Caco-2 (cell line): ENCODE results near the gene VMAC. TPM values are rescaled to one million over a fixed set of nuclear protein-coding genes. Genes with fewer than 3 reads are reported as not detected.

Experiments used
- BruUV-seq: library from RNA; stranded (reverse); fragments of 400-500 nt; replicated peaks from 2 replicates; lab custom pipeline; 2021; lab: Mats Ljungman, UMichigan
- CTCF ChIA-PET: fragments of 300-600 bp; sonication (Branson Sonifier 250); formaldehyde crosslinking; loops from one replicate; lab custom pipeline; 2022; ENCODE audit warnings: antibody characterized with exemption; lab: Charles Lee
- POLR2A ChIA-PET: fragments of 300-600 bp; sonication (Branson Sonifier 250); formaldehyde crosslinking; loops from one replicate; lab custom pipeline; 2022; ENCODE audit warnings: antibody characterized with exemption; lab: Charles Lee
- DNase-seq, 2 experiments: peaks; one replicate each; pipeline versions ENCODE4 v3.0.0 to v3.0.0-alpha.2; 2020 to 2022
- H3K27me3 ChIP-seq: replicated peaks from 2 replicates; pipeline ENCODE4 v1.6.0; 2011; ENCODE audit warnings: low read length; ENCODE audit not compliant: control insufficient read depth, insufficient read depth
- H3K36me3 ChIP-seq: 2 replicates; pipeline ENCODE4 v1.5.1; 2011; ENCODE audit warnings: low read length; ENCODE audit not compliant: control insufficient read depth, insufficient read depth
- H3K4me1 ChIP-seq: fragments of 250-450 bp; sonication (Bioruptor Pico); 2 replicates; pipeline ENCODE4 v1.5.1; 2020; ENCODE audit warnings: mild to moderate bottlenecking
- H3K4me3 ChIP-seq: 2 replicates; pipeline ENCODE4 v1.5.1; 2011; ENCODE audit warnings: low read depth, mild to moderate bottlenecking, control low read depth, low read length
- H3K9me3 ChIP-seq: fragments of 250-450 bp; sonication (Bioruptor Pico); 2 replicates; pipeline ENCODE4 v1.5.1; 2020; ENCODE audit warnings: mild to moderate bottlenecking, moderate library complexity
- H3K27ac Mint-ChIP-seq: one replicate; pipeline ENCODE4 v1.8.0; 2022; ENCODE audit warnings: mixed read lengths; ENCODE audit not compliant: unreplicated experiment
- H3K27me3 Mint-ChIP-seq: one replicate; pipeline ENCODE4 v1.8.0; 2022; ENCODE audit warnings: mixed read lengths; ENCODE audit not compliant: insufficient read depth, unreplicated experiment
- H3K36me3 Mint-ChIP-seq: one replicate; pipeline ENCODE4 v1.8.0; 2022; ENCODE audit warnings: mild to moderate bottlenecking, mixed read lengths; ENCODE audit not compliant: insufficient read depth, unreplicated experiment
- H3K4me1 Mint-ChIP-seq: one replicate; pipeline ENCODE4 v1.8.0; 2022; ENCODE audit warnings: low read depth, mixed read lengths; ENCODE audit not compliant: unreplicated experiment
- H3K4me3 Mint-ChIP-seq: one replicate; pipeline ENCODE4 v1.8.0; 2022; ENCODE audit warnings: mild to moderate bottlenecking, moderate library complexity, mixed read lengths; ENCODE audit not compliant: unreplicated experiment
- H3K9me3 Mint-ChIP-seq: one replicate; pipeline ENCODE4 v1.8.0; 2022; ENCODE audit warnings: mixed read lengths; ENCODE audit not compliant: unreplicated experiment
- CTCF ChIP-seq, 2 experiments: fragments of 200-600 bp in 1 of 2; IDR thresholded peaks; 1 replicate in 1 of 2; 2 replicates in 1 of 2; pipeline versions ENCODE4 v1.5.1 to v1.8.0; 2011 to 2022; ENCODE audit warnings: antibody characterized with exemption in 1 of 2, control low read depth in 1 of 2, inconsistent platforms in 1 of 2, low read depth in 1 of 2, low read length in 1 of 2, mild to moderate bottlenecking in 1 of 2, moderate library complexity in 1 of 2; ENCODE audit not compliant: insufficient read depth in 1 of 2, severe bottlenecking in 1 of 2, unreplicated experiment in 1 of 2
- intact Hi-C: fragments of 100-400 bp; cut with micrococcal nuclease; formaldehyde crosslinking; loops from one replicate; pipeline ENCODE4 v1.10.0; 2022; ENCODE audit not compliant: unreplicated experiment
- total RNA-seq: library from RNA; stranded (reverse); gene quantifications from 2 replicates; pipeline ENCODE4 v1.2.3, GENCODE V29; 2022

VMAC gene
- total RNA-seq, 1 experiment from 2014 or later = 4.8 TPM

- Histone ChIP-seq H3K9me3 (no peaks in the 10 kb centered on the region), H3K27me3 (no peaks in the 10 kb centered on the region), H3K4me3 (no peak within 1 kb of the TSS), H3K4me1 (peaks cover 30% of the 10 kb centered on the region), H3K36me3 (no peaks in the 10 kb centered on the region)
- TF ChIP-seq CTCF (IDR thresholded peaks at IDR 0.05; ENCODE audit: insufficient read depth in 1 of 2, low read depth in 1 of 2, low read length in 1 of 2, severe bottlenecking in 1 of 2, unreplicated experiment in 1 of 2) = no peak
- intact Hi-C loops = no loop called here
- no TSS peak for BruUV-seq
- POLR2A ChIA-PET = no interaction called here
- CTCF ChIA-PET = no interaction called here
- Mint-ChIP-seq H3K4me1 (no peaks in the 10 kb centered on the region), H3K9me3 (no peaks in the 10 kb centered on the region), H3K4me3 (no peak within 1 kb of the TSS), H3K27me3 (no peaks in the 10 kb centered on the region), H3K27ac (peak within 1 kb of the TSS; percentile 59), H3K36me3 (peaks cover 40% of the 10 kb centered on the region)
- DNase-seq = no peak
These were observed 9.2 kb downstream of the VMAC start, which contains the start of gene CAPS for GRCh38 chr19:5913739-5914357. Gene CAPS, plus strand, starts transcription at chr19:5914254. Its CDS starts 153 bp downstream, at chr19:5914407.

GRCh38 chr19:5914358-5914774, 9.7 kb downstream of the VMAC start:
- CTCF ChIA-PET = no interaction called here

More at GRCh38 chr19:5914358-5914774, 9.7 kb downstream of the VMAC start:
- no peaks in the 10 kb centered on the region for H3K27me3 Mint-ChIP-seq
- no peak for DNase-seq
- no TSS peak for BruUV-seq
- Histone ChIP-seq H3K27me3 (no peaks in the 10 kb centered on the region), H3K9me3 (no peaks in the 10 kb centered on the region), H3K36me3 (no peaks in the 10 kb centered on the region), H3K4me1 (peaks cover 30% of the 10 kb centered on the region), H3K4me3 (no peak overlapping the region)
- H3K4me1 Mint-ChIP-seq = no peaks in the 10 kb centered on the region
- no peak overlapping the region for H3K4me3 Mint-ChIP-seq
- peaks cover 46% of the 10 kb centered on the region for H3K36me3 Mint-ChIP-seq
- peak overlapping the region; percentile 59 for H3K27ac Mint-ChIP-seq
- TF ChIP-seq CTCF (IDR thresholded peaks at IDR 0.05; ENCODE audit: insufficient read depth in 1 of 2, low read depth in 1 of 2, low read length in 1 of 2, severe bottlenecking in 1 of 2, unreplicated experiment in 1 of 2) = no peak
- no peaks in the 10 kb centered on the region for H3K9me3 Mint-ChIP-seq
- POLR2A ChIA-PET = interaction anchor here (1.0 kb wide), 1 partner anchor 11 kb away, joined by 4 read pairs; the partner anchor contains the start of gene NDUFA11
- intact Hi-C loops = no loop called here
